Loucy (cell line): ENCODE results near the gene ESD.

Experiments used
- CTCF ChIP-seq: fragments of 200-600 bp; sonication (generic); conservative IDR thresholded peaks from 2 replicates; pipeline ENCODE4 v1.5.1; 2014; ENCODE audit warnings: mild to moderate bottlenecking, antibody characterized with exemption, low read length
- EZH2phosphoT487 ChIP-seq: fragments of 200-600 bp; IDR thresholded peaks from 2 replicates; pipeline ENCODE4 v1.6.1; 2018; ENCODE audit warnings: antibody characterized with exemption, mild to moderate bottlenecking, moderate library complexity, borderline replicate concordance

GRCh38 chr13:46739447-46740098 is 57.4 kb downstream of the ESD start:
- TF ChIP-seq CTCF: no peak
- TF ChIP-seq EZH2phosphoT487: no peak
